Tibial nerve (tissue), 4 donors: Measurements from ENCODE around the gene MRPL37. TPM values are rescaled to one million over a fixed set of nuclear protein-coding genes. Genes with fewer than 3 reads are reported as not detected.

ENCODE experiments used
- DNase-seq, 2 donors: peaks; one replicate each; pipeline ENCODE4 v3.0.0-alpha.2; 2019; ENCODE audit warnings: low spot score in 2 of 2
- H3K27ac ChIP-seq, 4 donors: fragments of 200-600 bp; sonication (generic) in 3 of 4; one replicate each; pipeline ENCODE4 v1.5.1; 2017 to 2019; ENCODE audit warnings: mild to moderate bottlenecking in 1 of 4
- H3K27me3 ChIP-seq, 2 donors: fragments of 200-600 bp; sonication (generic) in 1 of 2; one replicate each; pipeline versions ENCODE4 v1.5.1 to v1.6.0; 2017 to 2019
- H3K36me3 ChIP-seq, 3 donors: fragments of 200-600 bp; sonication (generic); one replicate each; pipeline ENCODE4 v1.5.1; 2018 to 2019
- H3K4me1 ChIP-seq, 4 donors: fragments of 200-600 bp; sonication (generic) in 3 of 4; one replicate each; pipeline ENCODE4 v1.5.1; 2017 to 2019
- H3K4me3 ChIP-seq, 4 donors: fragments of 200-600 bp; sonication (generic) in 3 of 4; one replicate each; pipeline ENCODE4 v1.5.1; 2017 to 2019; ENCODE audit warnings: mild to moderate bottlenecking in 1 of 4, moderate library complexity in 1 of 4
- H3K9me3 ChIP-seq, 4 donors: fragments of 200-600 bp; sonication (generic) in 3 of 4; one replicate each; pipeline ENCODE4 v1.5.1; 2017 to 2019
- CTCF ChIP-seq, 5 experiments: fragments of 200-600 bp in 3 of 5; fragments of 450-650 bp in 2 of 5; sonication (generic) in 3 of 5; IDR thresholded peaks; one replicate each; pipeline ENCODE4 v1.5.1; 2016 to 2019; ENCODE audit warnings: antibody characterized with exemption in 5 of 5, mild to moderate bottlenecking in 3 of 5, moderate library complexity in 2 of 5
- EP300 ChIP-seq, 2 donors: sonication (generic); formaldehyde crosslinking; IDR thresholded peaks; one replicate each; pipeline ENCODE4 v1.6.1; 2017; ENCODE audit warnings: antibody characterized with exemption in 2 of 2, mild to moderate bottlenecking in 1 of 2
- POLR2A ChIP-seq, 2 donors: fragments of 450-650 bp; IDR thresholded peaks; one replicate each; pipeline ENCODE4 v1.6.1; 2017; ENCODE audit warnings: antibody characterized with exemption in 2 of 2, mild to moderate bottlenecking in 2 of 2, moderate library complexity in 2 of 2
- WGBS, 2 donors: methylation state at CpG; one replicate each; pipeline ENCODE4 v1.1.5; 2018; 5-methylcytosine and 5-hydroxymethylcytosine counted together
- total RNA-seq, 4 donors: library from RNA; depleted of rRNA; stranded (reverse); fragments of >200 nt; gene quantifications; one replicate each; pipeline ENCODE4 v1.1.0, GENCODE V29; 2016

The MRPL37 gene
- total RNA-seq, 4 donors from 2014 or later, result 39.5 to 60.6 (median 44.3) TPM

- peaks cover 0 to 10% (median 0%) of the 10 kb centered on the region in 3 donors for H3K36me3 ChIP-seq
- no peak for TF ChIP-seq CTCF (IDR thresholded peaks at IDR 0.05)
- no peak for TF ChIP-seq EP300 (IDR thresholded peaks at IDR 0.05)
- no peak for TF ChIP-seq POLR2A (IDR thresholded peaks at IDR 0.05)
- no peaks in the 10 kb centered on the region for H3K9me3 ChIP-seq
- WGBS, 2 donors, result 76 to 82% methylated on average over 7 to 9 of the region's 9 CpGs
- no peak overlapping the region for H3K4me3 ChIP-seq
- DNase-seq, result no peak
- no peaks in the 10 kb centered on the region for H3K27me3 ChIP-seq
- no peak overlapping the region for H3K27ac ChIP-seq
- H3K4me1 ChIP-seq, result no peaks in the 10 kb centered on the region
Observed at GRCh38 chr1:54167422-54168139, 32.4 kb upstream of the MRPL37 start.

GRCh38 chr1:54168206-54168965 is 31.6 kb upstream of the MRPL37 start:
- 72 to 90% methylated on average over 4 to 7 of the region's 8 CpGs for WGBS, 2 donors
- TF ChIP-seq CTCF (IDR thresholded peaks at IDR 0.05) (no peak), POLR2A (IDR thresholded peaks at IDR 0.05) (no peak), EP300 (IDR thresholded peaks at IDR 0.05) (no peak)
- Histone ChIP-seq H3K36me3 (peaks cover 0 to 10% (median 0%) of the 10 kb centered on the region in 3 donors), H3K4me1 (no peaks in the 10 kb centered on the region), H3K27me3 (no peaks in the 10 kb centered on the region), H3K9me3 (no peaks in the 10 kb centered on the region), H3K4me3 (no peak overlapping the region), H3K27ac (no peak overlapping the region)
- no peak for DNase-seq

DNA sequence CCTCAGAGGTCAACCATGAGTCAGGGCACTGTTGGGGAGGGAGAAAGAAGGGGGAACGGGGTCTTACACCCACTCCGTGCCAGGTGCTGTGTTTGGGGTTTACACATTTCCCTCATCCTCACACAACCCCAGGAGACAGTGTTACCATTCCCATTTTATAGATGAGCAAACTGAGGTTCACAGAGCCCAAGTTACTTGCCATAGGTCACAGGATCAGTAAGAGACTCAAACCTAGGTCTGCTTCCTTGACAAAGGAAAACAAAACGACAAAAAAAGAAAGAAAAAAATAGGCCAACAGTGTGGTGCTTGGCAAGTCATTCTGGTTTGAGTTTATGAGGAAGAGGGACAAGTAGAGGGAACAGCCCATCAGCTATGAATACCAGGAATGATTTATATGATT is 30.9 kb upstream of the MRPL37 start:
- H3K4me1 ChIP-seq, result no peaks in the 10 kb centered on the region
- no peaks in the 10 kb centered on the region for H3K27me3 ChIP-seq
- TF ChIP-seq EP300 (IDR thresholded peaks at IDR 0.05) (no peak), POLR2A (IDR thresholded peaks at IDR 0.05) (no peak), CTCF (IDR thresholded peaks at IDR 0.05) (no peak)
- no peak for DNase-seq
- 72 to 77% methylated on average over 3 of the region's 3 CpGs for WGBS, 2 donors
- H3K9me3 ChIP-seq, result no peaks in the 10 kb centered on the region
- H3K36me3 ChIP-seq, result peaks cover 0 to 17% (median 0%) of the 10 kb centered on the region in 3 donors
- H3K4me3 ChIP-seq, result no peak overlapping the region
- H3K27ac ChIP-seq, result no peak overlapping the region

DNA sequence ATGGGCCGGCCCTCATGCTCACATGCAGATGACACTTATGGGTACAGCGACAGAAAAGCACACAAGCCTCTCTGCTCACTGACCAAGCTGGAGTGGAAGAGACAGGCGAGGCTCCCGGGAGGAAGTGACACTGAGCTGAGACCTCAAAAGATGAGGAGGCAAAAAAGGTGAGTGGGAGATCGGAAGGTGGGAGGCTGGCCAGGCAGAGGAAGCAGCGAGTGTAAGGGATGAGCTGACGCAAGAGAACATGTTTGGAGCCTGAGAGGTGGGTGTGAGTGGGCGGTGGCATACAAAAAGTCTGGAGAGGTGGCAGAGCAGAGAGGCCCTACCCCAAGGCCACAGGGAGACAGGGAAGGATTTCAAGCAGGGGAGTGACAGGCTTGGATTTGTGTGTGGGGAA is 29.0 kb upstream of the MRPL37 start:
- no peak overlapping the region for H3K27ac ChIP-seq
- peaks cover 0 to 32% (median 0%) of the 10 kb centered on the region in 3 donors for H3K36me3 ChIP-seq
- WGBS, 2 donors, result 78 to 79% methylated on average over 8 of the region's 8 CpGs
- TF ChIP-seq EP300 (IDR thresholded peaks at IDR 0.05), result no peak
- no peak for TF ChIP-seq POLR2A (IDR thresholded peaks at IDR 0.05)
- TF ChIP-seq CTCF (IDR thresholded peaks at IDR 0.05), result no peak
- no peaks in the 10 kb centered on the region for H3K4me1 ChIP-seq
- no peaks in the 10 kb centered on the region for H3K27me3 ChIP-seq
- H3K4me3 ChIP-seq, result no peak overlapping the region
- no peak for DNase-seq
- H3K9me3 ChIP-seq, result no peaks in the 10 kb centered on the region

DNA sequence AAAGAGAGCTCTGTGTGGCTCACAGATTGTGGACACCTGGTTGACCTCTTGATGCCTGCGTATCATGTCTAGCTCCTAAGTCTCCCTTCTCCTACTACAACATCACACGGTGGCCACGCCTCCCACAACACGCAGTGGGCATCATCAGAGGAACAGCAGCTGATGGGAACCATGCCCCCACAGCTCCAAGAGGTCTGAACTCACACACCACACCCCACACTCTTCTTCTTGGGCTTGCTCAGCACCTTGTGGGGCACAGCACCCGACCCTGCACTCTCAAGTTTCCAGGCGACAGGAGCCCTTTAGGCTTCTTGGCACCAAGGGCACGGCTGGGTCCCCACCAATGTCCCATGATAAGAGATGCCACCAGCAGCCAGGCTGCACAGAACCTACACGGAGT is 28.4 kb upstream of the MRPL37 start:
- WGBS, 2 donors, result 89 to 91% methylated on average over 8 of the region's 8 CpGs
- Histone ChIP-seq H3K27me3 (no peaks in the 10 kb centered on the region), H3K27ac (no peak overlapping the region), H3K4me3 (no peak overlapping the region), H3K9me3 (no peaks in the 10 kb centered on the region), H3K36me3 (peaks cover 0 to 38% (median 0%) of the 10 kb centered on the region in 3 donors), H3K4me1 (no peaks in the 10 kb centered on the region)
- no peak for DNase-seq
- TF ChIP-seq CTCF (IDR thresholded peaks at IDR 0.05) (no peak), POLR2A (IDR thresholded peaks at IDR 0.05) (no peak), EP300 (IDR thresholded peaks at IDR 0.05) (no peak)
